Left ventricle myocardium inferior (tissue), 1 donor: ENCODE data around the gene TNIK. TPM values are rescaled to one million over a fixed set of nuclear protein-coding genes. Genes with fewer than 3 reads are reported as not detected.

ENCODE experiments used
- DNase-seq: peaks from one replicate; pipeline ENCODE4 v3.0.0-alpha.2; 2020
- H3K27ac ChIP-seq: fragments of 200-600 bp; replicated peaks from 2 replicates; pipeline ENCODE4 v1.8.0; 2021
- H3K27me3 ChIP-seq: fragments of 200-600 bp; 2 replicates; pipeline ENCODE4 v1.8.0; 2021; ENCODE audit warnings: low read depth
- H3K36me3 ChIP-seq: fragments of 200-600 bp; 2 replicates; pipeline ENCODE4 v1.8.0; 2021
- H3K4me1 ChIP-seq: fragments of 200-600 bp; 2 replicates; pipeline ENCODE4 v1.8.0; 2021
- H3K4me3 ChIP-seq: fragments of 200-600 bp; 2 replicates; pipeline ENCODE4 v1.8.0; 2021; ENCODE audit warnings: mild to moderate bottlenecking, moderate library complexity
- H3K9me3 ChIP-seq: fragments of 200-600 bp; replicated peaks from 2 replicates; pipeline ENCODE4 v1.8.0; 2021
- CTCF ChIP-seq: fragments of 200-600 bp; IDR thresholded peaks from 2 replicates; pipeline ENCODE4 v1.8.0; 2021; ENCODE audit warnings: antibody characterized with exemption, mild to moderate bottlenecking, borderline replicate concordance
- intact Hi-C: fragments of 100-400 bp; cut with micrococcal nuclease; formaldehyde crosslinking; loops from one replicate; pipeline ENCODE4 v1.11.0; 2022
- total RNA-seq: library from RNA; stranded (reverse); fragmentation: NEBNext Ultra II Directional; extraction: Animal tissue kit (Norgen Biotek cat#: 25700); gene quantifications from one replicate; pipeline ENCODE4 v1.2.1, GENCODE V29; 2021
- donor health status: DM: no; HTN: yes; CAD: no; lungs with severe emphysema.

TNIK gene
- total RNA-seq, 1 donor from 2014 or later: 28.6 TPM

GRCh38 chr3:171346019-171346418, 114.2 kb downstream of the TNIK start:
- Histone ChIP-seq H3K27ac (no peak overlapping the region), H3K27me3 (no peaks in the 10 kb centered on the region), H3K9me3 (no peaks in the 10 kb centered on the region), H3K4me3 (no peak overlapping the region), H3K36me3 (no peaks in the 10 kb centered on the region), H3K4me1 (peaks cover 63% of the 10 kb centered on the region)
- intact Hi-C loops: no loop called here
- no peak for TF ChIP-seq CTCF
- DNase-seq: no peak

GRCh38 chr3:171345107-171345843, 114.9 kb downstream of the TNIK start:
- H3K9me3 ChIP-seq: no peaks in the 10 kb centered on the region
- intact Hi-C loops: no loop called here
- no peak overlapping the region for H3K4me3 ChIP-seq
- H3K4me1 ChIP-seq: peaks cover 63% of the 10 kb centered on the region
- no peaks in the 10 kb centered on the region for H3K36me3 ChIP-seq
- no peak for DNase-seq
- H3K27me3 ChIP-seq: no peaks in the 10 kb centered on the region
- no peak for TF ChIP-seq CTCF
- no peak overlapping the region for H3K27ac ChIP-seq

- no peak overlapping the region for H3K4me3 ChIP-seq
- H3K27ac ChIP-seq: no peak overlapping the region
- peaks cover 56% of the 10 kb centered on the region for H3K4me1 ChIP-seq
- H3K36me3 ChIP-seq: no peaks in the 10 kb centered on the region
- intact Hi-C loops: no loop called here
- DNase-seq: no peak
- no peaks in the 10 kb centered on the region for H3K9me3 ChIP-seq
- no peaks in the 10 kb centered on the region for H3K27me3 ChIP-seq
- TF ChIP-seq CTCF: no peak
Measured at GRCh38 chr3:171343693-171344092, 116.5 kb downstream of the TNIK start.

GRCh38 chr3:171342783-171343420, 117.3 kb downstream of the TNIK start:
- no peak for DNase-seq
- H3K27me3 ChIP-seq: no peaks in the 10 kb centered on the region
- TF ChIP-seq CTCF: no peak
- no peak overlapping the region for H3K27ac ChIP-seq
- intact Hi-C loops: no loop called here
- no peaks in the 10 kb centered on the region for H3K9me3 ChIP-seq
- no peaks in the 10 kb centered on the region for H3K36me3 ChIP-seq
- no peak overlapping the region for H3K4me3 ChIP-seq
- H3K4me1 ChIP-seq: peaks cover 48% of the 10 kb centered on the region

- Histone ChIP-seq H3K9me3 (no peaks in the 10 kb centered on the region), H3K27me3 (no peaks in the 10 kb centered on the region), H3K4me3 (no peak overlapping the region), H3K27ac (no peak overlapping the region), H3K36me3 (no peaks in the 10 kb centered on the region), H3K4me1 (peaks cover 41% of the 10 kb centered on the region)
- no peak for DNase-seq
- intact Hi-C loops: no loop called here
- no peak for TF ChIP-seq CTCF
Measured at GRCh38 chr3:171342200-171342599, 118.0 kb downstream of the TNIK start.
